Measurements from ENCODE around the gene SCGB1C1.
"Not testable (repeated sequence)": the region's sequence is repeated elsewhere in the genome, so short reads cannot be mapped to it uniquely, and the experiment has no call there.

Gene SCGB1C1

DNA sequence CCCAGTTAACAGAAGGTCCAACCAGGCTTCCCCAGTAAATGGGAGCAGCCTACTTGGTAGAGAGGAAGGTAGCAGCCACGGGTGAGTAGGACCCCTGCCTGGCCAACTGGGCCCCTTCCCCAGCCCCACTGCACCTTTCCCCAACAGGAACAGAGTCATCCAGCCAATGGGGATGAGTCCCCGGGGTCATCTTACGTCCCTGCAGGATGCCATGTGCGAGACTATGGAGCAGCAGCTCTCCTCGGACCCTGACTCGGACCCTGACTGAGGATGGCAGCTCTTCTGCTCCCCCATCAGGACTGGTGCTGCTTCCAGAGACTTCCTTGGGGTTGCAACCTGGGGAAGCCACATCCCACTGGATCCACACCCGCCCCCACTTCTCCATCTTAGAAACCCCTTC, 21.2 kb downstream of the SCGB1C1 start:
- Histone ChIP-seq H3K36me3 (replicated peaks) (peaks cover 65% of the 10 kb centered on the region), H3K27me3 (replicated peaks) (no peaks in the 10 kb centered on the region), H3K4me3 (ENCODE audit: low read depth, low read length) (no peak overlapping the region), H3K27ac (no peak overlapping the region)
- in situ Hi-C loops (cut with HindIII; ENCODE audit: low pct_ligation_motif_present, low sequenced_read_pairs) = no loop called here
- TF ChIP-seq, protein P1, sequence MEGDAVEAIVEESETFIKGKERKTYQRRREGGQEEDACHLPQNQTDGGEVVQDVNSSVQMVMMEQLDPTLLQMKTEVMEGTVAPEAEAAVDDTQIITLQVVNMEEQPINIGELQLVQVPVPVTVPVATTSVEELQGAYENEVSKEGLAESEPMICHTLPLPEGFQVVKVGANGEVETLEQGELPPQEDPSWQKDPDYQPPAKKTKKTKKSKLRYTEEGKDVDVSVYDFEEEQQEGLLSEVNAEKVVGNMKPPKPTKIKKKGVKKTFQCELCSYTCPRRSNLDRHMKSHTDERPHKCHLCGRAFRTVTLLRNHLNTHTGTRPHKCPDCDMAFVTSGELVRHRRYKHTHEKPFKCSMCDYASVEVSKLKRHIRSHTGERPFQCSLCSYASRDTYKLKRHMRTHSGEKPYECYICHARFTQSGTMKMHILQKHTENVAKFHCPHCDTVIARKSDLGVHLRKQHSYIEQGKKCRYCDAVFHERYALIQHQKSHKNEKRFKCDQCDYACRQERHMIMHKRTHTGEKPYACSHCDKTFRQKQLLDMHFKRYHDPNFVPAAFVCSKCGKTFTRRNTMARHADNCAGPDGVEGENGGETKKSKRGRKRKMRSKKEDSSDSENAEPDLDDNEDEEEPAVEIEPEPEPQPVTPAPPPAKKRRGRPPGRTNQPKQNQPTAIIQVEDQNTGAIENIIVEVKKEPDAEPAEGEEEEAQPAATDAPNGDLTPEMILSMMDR (IDR thresholded peaks at IDR 0.05; ENCODE audit: low read depth, low read length, missing control alignments) = no peak
- no peak for DNase-seq

DNA sequence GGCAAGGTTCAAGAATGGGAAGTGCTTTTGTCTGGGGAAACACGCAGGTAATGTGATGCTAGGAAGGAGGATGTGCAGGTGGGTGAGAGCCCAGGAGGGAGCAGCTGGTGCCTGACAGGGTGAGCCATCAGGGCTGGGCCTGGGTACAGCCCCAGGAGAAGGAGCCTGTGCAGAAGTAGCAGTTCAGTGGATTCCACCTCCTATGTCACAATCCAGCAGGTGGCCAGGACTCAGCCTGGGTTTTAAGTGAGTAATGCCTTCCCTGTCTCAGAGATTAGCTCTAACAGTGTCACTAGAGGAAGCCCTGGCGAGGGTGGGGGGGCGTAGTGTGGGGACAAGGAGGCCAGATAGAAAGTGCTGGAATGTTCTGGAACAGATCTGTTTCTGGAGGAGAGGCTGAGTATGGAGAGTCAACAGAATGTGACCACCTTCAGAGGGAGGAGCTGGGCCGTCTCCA, 22.7 kb downstream of the SCGB1C1 start:
- Histone ChIP-seq H3K4me3 (ENCODE audit: low read depth, low read length) (no peak overlapping the region), H3K27me3 (replicated peaks) (no peaks in the 10 kb centered on the region), H3K36me3 (replicated peaks) (peaks cover 53% of the 10 kb centered on the region), H3K27ac (no peak overlapping the region)
- TF ChIP-seq, protein P1 (IDR thresholded peaks at IDR 0.05; ENCODE audit: low read depth, low read length, missing control alignments) = no peak
- DNase-seq = no peak
- in situ Hi-C loops (cut with HindIII; ENCODE audit: low pct_ligation_motif_present, low sequenced_read_pairs) = no loop called here

DNA sequence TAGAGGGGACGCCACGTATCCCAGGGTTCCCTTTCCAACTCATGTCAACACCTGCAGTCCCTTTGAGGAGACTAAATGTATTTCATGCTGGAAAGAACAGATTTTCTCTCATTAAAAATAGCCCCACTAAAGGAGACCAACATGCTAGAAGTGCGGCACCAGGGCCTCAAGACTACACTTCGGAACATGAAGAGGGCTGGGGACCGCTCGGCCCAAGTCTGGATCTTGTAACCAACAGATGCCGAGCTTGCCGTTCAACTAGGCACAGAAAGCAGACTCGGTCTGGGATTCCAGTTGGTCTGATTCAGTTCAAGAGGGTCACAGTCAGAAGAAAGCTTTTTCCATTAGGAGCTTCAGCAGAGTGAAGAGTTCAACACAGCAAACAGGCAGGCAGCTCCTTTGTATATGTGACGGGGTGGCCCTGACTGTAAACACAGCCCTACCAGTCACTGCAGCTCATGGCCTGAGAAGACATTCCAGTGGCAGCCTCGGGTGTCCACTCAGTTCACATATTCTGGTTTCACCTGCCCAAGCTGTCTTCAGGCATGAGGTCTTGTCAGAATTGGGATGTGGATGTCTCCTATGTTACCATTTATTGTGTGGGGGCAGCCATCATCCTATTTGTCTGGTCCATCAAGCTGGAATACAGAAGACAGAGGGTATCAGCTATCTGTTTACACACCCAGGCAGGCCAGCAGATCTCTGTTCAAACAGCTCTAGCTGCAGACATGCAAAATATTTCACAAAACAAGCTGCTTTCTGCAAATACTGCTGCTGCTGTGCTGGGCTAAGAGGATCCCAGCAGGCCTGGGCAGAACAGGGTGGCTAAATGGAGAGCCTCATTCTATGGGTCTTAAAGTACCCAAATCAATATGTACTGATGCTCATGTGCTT, 23.4 kb downstream of the SCGB1C1 start:
- H3K4me3 ChIP-seq (ENCODE audit: low read depth, low read length) = no peak overlapping the region
- in situ Hi-C loops (cut with HindIII; ENCODE audit: low pct_ligation_motif_present, low sequenced_read_pairs) = no loop called here
- TF ChIP-seq, protein P1 (IDR thresholded peaks at IDR 0.05; ENCODE audit: low read depth, low read length, missing control alignments) = no peak
- H3K27me3 ChIP-seq (replicated peaks) = no peaks in the 10 kb centered on the region
- H3K27ac ChIP-seq = no peak overlapping the region
- no peak for DNase-seq
- peaks cover 45% of the 10 kb centered on the region for H3K36me3 ChIP-seq (replicated peaks)

DNA sequence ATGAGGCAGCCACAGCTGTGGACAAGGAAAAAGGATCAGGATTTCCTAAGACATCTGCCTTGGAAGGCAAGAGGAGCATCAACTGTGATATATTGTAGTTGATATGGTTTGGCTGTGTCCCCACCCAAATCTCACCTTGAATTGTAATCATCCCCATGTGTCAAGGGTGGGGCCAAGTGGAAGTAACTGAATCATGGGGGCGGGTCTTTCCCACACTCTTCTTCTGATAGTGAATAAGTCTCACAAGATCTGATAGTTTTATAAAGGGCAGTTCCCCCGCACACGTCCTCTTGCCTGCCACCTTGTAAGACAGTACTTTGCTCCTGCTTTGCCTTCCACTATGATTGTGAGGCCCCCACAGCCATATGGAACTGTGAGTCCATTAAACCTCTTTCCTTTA, 24.8 kb downstream of the SCGB1C1 start:
- no peak overlapping the region for H3K4me3 ChIP-seq (ENCODE audit: low read depth, low read length)
- H3K27ac ChIP-seq = no peak overlapping the region
- H3K36me3 ChIP-seq (replicated peaks) = peaks cover 32% of the 10 kb centered on the region
- H3K27me3 ChIP-seq (replicated peaks) = no peaks in the 10 kb centered on the region
- in situ Hi-C loops (cut with HindIII; ENCODE audit: low pct_ligation_motif_present, low sequenced_read_pairs) = no loop called here
- TF ChIP-seq, protein P1 (IDR thresholded peaks at IDR 0.05; ENCODE audit: low read depth, low read length, missing control alignments) = no peak
- DNase-seq = no peak

DNA sequence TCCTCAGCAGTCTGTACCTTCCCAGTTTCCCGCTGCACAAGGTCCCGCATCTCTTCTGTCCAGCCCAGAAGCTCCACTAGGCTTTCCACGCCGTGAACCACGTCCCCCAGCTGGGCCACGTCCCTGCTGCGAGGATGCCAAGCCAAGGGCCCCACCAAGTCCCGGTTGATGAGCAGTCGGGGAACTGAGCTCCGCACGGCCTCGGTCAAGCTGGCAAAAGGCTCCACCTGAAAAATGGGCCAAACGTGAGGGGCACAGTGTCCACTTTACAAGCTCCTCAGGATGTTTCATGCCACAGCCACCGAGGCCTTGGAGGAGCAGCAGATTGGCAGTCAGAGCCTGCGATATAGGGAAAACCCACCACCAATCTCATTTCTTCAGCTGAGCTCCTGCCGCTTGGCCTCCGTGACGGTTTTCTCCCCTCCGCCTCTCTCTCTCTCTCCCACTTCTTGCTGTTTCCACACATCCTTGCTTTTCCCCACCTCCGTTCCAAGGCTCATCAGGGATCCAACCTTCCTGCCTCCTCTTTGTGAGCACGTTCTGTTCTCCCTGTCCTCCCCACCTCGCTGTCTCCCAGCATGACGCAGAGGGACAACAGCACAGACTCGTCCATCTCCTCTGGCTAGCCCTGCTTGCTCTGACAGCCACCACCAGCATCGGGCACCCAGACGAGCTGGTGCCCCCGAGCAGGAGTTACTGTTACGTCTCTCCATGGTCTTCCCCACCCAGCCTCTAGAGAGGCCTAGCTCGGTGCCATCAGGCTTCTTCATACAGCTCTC, 26.1 kb downstream of the SCGB1C1 start:
- TF ChIP-seq, protein P1 (IDR thresholded peaks at IDR 0.05; ENCODE audit: low read depth, low read length, missing control alignments) = no peak

DNA sequence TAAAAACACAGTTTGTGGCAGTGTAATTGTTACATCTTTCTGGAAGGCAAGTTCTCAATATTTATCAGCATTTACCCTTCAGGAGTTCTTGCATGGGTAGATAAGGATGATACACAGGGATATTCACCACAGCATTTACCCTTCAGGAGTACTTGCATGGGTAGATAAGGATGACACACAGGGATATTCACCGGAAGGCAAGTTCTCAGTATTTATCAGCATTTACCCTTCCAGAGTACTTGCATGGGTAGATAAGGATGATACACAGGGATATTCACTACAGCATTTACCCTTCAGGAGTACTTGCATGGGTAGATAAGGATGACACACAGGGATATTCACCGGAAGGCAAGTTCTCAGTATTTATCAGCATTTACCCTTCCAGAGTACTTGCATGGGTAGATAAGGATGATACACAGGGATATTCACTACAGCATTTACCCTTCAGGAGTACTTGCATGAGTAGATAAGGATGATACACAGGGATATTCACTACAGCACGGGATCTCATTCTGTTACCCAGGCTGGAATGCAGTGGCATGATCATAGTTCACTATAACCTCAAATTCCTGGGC, 27.9 kb downstream of the SCGB1C1 start:
- H3K4me3 ChIP-seq (ENCODE audit: low read depth, low read length); H3K27ac ChIP-seq; H3K36me3 ChIP-seq (replicated peaks); DNase-seq; in situ Hi-C loops (cut with HindIII; ENCODE audit: low pct_ligation_motif_present, low sequenced_read_pairs); H3K27me3 ChIP-seq (replicated peaks): not testable (repeated sequence)

More for the DNA sequence above, 26.1 kb downstream of the SCGB1C1 start:
- H3K4me3 ChIP-seq (ENCODE audit: low read depth, low read length) = no peak overlapping the region
- no peak overlapping the region for H3K27ac ChIP-seq
- no peaks in the 10 kb centered on the region for H3K27me3 ChIP-seq (replicated peaks)
- peaks cover 19% of the 10 kb centered on the region for H3K36me3 ChIP-seq (replicated peaks)
- DNase-seq = no peak
- in situ Hi-C loops (cut with HindIII; ENCODE audit: low pct_ligation_motif_present, low sequenced_read_pairs) = no loop called here
